Inferior parietal cortex (tissue), 1 donor: ENCODE measurements around the gene STAT5B.
"Not testable (repeated sequence)": the region's sequence is repeated elsewhere in the genome, so short reads cannot be mapped to it uniquely, and the experiment has no call there.

Experiments used
- DNase-seq: peaks from one replicate; pipeline ENCODE4 v3.0.0-alpha.2; 2016; ENCODE audit errors: extremely low spot score

Gene STAT5B

GRCh38 chr17:42305543-42306384, 29.6 kb upstream of the STAT5B start:
- no peak for DNase-seq

- DNase-seq = not testable (repeated sequence)
These were observed 28.8 kb upstream of the STAT5B start for GRCh38 chr17:42305031-42305330.

- no peak for DNase-seq
These were observed 28.2 kb upstream of the STAT5B start for GRCh38 chr17:42304187-42305030.

GRCh38 chr17:42303694-42304093, 27.5 kb upstream of the STAT5B start:
- DNase-seq = no peak

- no peak for DNase-seq
These were observed 24.8 kb upstream of the STAT5B start for GRCh38 chr17:42301022-42301421.

GRCh38 chr17:42299913-42300312, 23.7 kb upstream of the STAT5B start:
- DNase-seq = not testable (repeated sequence)

- DNase-seq = not testable (repeated sequence)
These were observed 23.2 kb upstream of the STAT5B start for GRCh38 chr17:42299361-42299760.

GRCh38 chr17:42297775-42298174, 21.6 kb upstream of the STAT5B start:
- DNase-seq = not testable (repeated sequence)

GRCh38 chr17:42296012-42296411, 19.8 kb upstream of the STAT5B start:
- no peak for DNase-seq

GRCh38 chr17:42294469-42295398, 18.5 kb upstream of the STAT5B start:
- DNase-seq = no peak

- DNase-seq = no peak
These were observed 14.9 kb upstream of the STAT5B start for GRCh38 chr17:42291129-42291528.

GRCh38 chr17:42290577-42290976, 14.4 kb upstream of the STAT5B start:
- DNase-seq = no peak

- DNase-seq = no peak
These were observed 13.5 kb upstream of the STAT5B start for GRCh38 chr17:42289611-42290181.

- no peak for DNase-seq
These were observed 12.8 kb upstream of the STAT5B start for GRCh38 chr17:42288803-42289610.

GRCh38 chr17:42287977-42288802, 12.0 kb upstream of the STAT5B start, which contains the start of gene STAT5A:
STAT5A (plus strand) TSS chr17:42288498; CDS start chr17:42289412, 914 bp downstream.
- DNase-seq = no peak

GRCh38 chr17:42287305-42287976, 11.2 kb upstream of the STAT5B start:
- DNase-seq = no peak

- no peak for DNase-seq
These were observed 10.4 kb upstream of the STAT5B start for GRCh38 chr17:42286411-42287221.
